ENCODE measurements around the gene DAZAP1.

The DAZAP1 gene

DNA sequence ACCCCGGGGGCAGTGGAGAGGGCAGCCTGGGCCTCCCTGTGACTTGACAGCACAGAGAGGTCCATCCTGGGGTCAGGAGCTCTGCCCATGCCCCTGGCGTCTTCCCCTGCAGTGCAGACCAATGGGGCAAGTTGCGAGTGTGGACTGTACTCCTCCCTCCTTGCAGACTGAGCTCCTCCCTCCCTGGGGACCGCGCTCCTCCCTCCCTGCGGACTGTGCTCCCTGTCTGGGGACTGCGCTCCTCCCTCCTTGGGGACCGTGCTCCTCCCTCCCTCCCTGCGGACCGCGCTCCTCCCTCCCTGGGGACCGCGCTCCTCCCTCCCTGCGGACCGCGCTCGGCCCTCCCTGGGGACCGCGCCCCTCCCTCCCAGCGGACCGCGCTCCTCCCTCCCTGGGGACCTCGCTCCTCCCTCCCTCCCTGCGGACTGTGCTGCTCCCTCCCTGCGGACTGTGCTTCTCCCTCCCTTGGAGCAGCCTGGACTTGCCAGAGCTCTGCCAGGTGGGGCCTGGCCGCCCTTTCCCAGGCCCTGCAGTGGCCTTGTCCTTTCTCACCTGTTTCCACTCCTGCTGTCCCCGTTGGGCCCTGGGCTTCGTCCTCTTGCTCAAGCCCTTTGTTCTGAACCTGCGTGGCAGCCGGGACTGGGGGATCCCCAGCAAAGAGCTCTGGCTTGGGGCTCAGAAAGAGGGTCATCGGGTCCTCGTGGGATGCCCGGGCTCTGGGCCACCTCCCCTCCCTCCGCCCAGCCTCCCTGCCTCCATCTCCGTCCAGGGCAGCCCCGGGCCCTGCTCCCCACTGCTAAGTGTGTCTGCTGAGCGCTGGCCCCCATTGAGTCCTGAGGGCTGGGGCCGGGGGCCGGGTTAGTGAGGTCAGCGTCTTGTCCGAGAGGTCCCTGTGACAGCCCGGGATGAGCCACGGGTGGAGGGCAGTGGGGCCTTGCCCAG, 12.9 kb upstream of the DAZAP1 start:
- no peak for ATAC-seq

- no peak for ATAC-seq
Measured at GRCh38 chr19:1395194-1396018, 12.0 kb upstream of the DAZAP1 start.

DNA sequence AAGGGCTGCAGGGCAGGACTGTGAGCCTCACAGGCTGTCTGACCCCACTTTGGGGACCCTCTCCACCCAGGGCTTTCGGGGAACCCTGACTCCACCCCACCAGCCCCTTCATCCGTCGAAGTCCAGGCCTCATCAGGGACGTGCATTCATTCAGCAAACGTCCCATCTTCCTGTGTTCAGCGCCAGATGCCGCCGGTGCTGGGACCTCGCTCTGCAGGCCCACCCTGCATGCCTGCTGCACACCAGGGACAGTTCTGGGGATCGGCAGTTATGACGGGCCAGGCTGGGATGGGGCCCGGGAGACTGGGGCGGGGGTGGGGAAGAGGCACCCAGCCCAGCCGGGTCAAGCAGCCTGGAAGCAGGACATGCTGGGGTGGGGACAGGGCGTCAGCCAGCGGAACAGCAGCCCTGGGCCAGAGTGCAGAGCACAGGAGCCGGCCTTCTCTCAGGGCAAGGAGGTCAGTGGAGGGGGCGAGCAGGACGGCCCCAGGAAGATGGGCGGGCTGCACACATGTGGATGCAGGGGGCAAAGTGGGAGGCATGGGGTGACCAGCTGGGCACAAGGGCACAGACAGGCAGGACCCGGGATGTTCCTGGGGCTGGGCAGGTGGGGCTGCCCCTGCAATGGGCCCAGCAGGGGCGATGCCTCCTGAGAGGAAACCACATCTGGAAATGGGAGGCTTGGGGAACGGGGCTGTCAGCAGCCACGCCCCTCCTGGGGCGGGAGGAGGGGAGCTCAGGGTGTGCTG, 11.2 kb upstream of the DAZAP1 start:
- no peak for ATAC-seq

- ATAC-seq = no peak
Measured at GRCh38 chr19:1396768-1397679, 10.4 kb upstream of the DAZAP1 start.

DNA sequence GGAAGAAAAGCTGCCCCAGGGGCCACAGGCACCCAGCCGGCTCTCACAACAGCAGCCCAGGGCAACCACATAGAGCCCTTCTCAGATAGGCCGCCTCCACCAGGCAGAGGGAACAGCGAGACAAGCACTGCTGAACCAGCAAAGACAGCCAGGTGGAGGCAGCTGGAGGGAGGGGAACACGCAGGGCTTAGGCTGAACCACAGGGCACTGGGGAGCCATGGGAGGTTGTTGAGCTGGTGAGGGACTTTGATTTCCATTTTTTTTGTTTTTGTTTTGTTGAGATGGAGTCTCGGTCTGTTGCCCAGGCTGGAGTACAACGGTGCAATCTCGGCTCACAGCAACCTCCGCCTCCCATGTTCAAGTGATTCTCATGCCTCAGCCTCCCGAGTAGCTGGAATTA, 9.5 kb upstream of the DAZAP1 start:
- no peak for ATAC-seq

- no peak for ATAC-seq
Measured at GRCh38 chr19:1399079-1399478, 8.3 kb upstream of the DAZAP1 start.

DNA sequence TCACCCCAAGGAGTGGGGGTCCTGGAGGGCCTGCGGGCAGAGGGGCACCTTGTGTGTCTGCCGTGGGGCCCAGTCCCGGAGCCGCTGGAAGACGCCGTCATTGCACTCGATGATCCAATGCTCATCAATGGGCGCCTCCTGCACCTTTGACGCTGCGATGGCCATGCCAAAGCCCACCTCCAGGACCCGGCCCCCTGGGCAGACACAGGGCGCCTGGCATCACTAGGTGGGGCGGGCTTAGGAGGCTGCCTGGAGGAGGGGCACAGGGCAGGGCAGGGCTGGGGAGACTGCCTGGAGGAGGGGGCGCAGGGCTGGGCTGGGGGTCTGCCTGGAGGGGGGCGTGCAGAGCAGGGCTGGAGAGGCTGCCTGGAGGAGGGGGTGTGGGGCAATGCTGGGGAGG, 7.6 kb upstream of the DAZAP1 start:
- no peak for ATAC-seq

DNA sequence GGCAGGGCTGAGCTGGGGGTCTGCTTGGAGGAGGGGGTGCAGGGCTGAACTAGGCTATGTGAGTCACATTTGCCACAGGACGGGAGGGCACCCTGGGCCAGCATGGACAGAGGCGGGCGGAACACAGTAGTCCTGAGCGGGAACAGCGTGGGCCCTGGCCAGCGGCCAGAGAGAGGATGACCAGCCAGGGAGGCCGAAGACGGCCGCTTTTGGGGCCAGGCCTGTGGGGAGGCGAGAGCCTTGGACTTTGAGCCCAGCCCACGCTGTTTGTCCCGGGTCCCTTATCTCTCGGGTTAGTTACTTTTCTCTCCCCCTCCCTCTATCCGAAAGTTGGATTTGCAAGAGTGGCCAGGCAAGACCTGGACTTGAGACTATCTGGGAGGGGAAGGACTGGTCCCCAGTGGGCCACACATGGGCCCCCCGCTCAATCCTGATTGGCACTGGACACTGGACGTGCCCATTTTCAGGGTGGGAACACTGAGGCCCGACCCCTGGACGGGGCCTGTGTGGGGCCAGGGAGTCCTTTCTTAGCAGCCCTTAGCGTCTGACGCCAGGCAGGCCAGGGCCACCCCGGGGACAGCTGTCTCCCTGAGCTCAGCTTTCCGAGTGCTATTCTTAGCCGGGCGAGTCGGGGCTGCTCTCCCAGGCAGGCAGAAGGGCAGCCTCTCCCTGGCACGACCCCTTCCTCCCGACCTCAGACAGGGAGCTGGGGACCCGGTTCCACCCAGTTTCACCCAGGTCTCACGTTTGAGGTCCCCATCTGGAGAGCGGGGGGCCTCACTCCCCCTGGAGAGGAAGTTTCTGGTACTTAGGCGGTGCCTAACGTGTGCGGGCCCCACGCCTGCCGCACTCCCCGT, 6.9 kb upstream of the DAZAP1 start:
- ATAC-seq = peak in 1 of 2 donors; percentile 2

DNA sequence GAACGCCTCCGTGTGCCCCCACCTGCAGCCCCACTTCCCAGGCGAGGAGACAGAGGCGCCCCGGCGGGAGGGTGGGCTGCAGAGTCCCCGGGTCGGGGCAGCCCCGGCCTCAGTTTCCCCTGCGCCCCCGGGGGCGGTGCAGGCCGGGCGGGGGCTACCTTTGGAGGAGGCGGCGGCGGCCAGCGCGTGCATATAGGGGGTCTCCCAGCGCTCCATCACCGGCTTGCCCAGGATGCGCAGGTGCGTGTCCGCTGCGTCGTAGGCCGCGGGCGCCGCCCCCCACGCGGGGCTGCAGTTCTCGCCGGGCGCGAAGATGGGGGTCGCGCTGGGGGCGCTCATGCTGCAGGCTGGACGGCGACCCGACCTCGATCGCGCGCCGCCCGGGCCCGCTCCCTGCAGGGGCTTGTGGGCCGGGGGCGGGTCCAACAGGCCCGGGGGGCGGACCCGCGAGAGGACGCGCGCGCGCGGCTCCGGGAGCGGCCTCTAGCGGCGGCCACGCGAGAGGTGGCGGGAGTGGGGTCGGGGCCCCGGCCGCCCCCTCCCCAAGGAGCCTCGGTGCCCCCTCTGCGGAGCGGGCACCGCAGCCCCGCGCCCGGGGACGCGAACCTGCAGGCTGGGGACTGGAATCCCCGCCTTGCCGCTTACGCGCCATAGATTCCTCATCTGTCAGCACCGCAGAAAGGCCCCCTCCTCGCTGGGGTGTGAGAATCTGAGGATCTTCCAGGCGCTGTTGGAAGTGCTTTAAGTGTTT, 6.1 kb upstream of the DAZAP1 start, which contains the start of gene GAMT:
GAMT (minus strand) TSS at position 405 of the 751 bp plus-strand sequence; CDS start at position 339, 66 bp downstream.
- peak; percentile 75 to 78 for ATAC-seq

GRCh38 chr19:1401889-1402217, 5.5 kb upstream of the DAZAP1 start:
- ATAC-seq = no peak

DNA sequence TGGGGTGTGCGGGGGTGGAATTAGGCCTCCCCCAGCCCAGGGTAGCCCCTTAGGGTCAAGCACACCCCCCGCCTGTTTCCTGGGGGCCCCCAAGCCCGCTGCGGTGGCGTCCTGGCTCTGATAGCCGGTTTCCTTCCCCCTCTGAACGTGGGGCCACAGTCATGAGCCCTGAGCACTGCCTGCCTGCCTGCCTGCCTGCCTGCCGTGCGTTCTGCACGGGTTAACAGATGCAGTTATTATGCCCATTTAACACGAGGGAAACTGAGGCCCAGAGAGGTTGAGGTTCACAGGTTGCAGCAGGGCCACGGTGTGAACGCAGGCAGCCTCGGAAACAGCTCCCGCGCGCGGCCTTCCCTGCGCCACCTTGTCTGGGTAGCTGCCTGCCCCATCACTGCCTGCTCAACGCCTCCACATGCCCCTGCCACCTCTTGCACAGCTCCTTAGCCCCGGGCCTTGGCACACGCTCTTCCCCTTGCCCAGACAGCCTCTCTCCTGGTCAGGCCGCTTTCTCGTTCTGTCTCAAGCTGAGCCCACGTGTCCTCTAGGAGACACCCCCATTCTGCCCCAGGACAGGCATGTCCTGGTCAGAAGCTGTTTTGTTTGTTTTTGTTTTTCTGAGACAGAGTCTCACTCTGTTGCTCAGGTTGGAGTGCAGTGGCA, 4.8 kb upstream of the DAZAP1 start:
- ATAC-seq = no peak

DNA sequence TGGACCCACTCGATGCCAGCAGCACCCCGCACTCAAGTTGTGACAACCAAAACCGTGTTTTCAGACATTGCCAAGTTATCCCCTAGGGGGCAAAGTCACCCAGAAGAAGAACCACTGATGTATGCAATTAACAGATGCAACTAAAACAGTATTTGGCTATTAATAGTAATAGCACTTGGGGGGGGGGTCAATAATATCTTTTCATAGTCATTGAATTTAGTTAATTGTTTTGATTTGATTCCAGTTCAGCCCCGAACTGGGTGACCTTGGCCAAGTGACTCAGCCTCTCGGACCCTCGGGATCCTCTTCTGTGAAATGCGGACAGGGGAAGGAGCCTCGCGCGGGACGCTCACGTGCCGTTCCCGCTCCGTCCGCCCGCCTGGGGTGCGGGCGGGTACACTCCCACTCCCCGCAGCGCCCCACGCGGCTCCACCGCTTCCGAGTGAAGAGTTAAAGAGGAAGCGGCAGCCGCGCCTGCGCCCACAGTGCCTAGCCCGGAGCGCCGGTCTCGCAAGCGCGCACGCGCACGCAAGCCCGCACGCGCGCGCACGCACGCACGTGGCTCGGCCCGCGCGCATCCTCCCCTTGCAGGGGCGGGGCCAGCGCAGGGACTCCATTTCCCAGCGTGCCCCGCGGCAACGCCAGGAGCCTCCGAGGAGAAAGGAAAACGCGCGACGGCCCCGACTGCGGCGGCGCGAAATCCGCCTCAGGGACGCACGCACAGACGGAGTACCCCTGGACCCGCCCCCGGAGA, 435 bp upstream of the DAZAP1 start:
- peak; percentile 83 to 84 for ATAC-seq

DNA sequence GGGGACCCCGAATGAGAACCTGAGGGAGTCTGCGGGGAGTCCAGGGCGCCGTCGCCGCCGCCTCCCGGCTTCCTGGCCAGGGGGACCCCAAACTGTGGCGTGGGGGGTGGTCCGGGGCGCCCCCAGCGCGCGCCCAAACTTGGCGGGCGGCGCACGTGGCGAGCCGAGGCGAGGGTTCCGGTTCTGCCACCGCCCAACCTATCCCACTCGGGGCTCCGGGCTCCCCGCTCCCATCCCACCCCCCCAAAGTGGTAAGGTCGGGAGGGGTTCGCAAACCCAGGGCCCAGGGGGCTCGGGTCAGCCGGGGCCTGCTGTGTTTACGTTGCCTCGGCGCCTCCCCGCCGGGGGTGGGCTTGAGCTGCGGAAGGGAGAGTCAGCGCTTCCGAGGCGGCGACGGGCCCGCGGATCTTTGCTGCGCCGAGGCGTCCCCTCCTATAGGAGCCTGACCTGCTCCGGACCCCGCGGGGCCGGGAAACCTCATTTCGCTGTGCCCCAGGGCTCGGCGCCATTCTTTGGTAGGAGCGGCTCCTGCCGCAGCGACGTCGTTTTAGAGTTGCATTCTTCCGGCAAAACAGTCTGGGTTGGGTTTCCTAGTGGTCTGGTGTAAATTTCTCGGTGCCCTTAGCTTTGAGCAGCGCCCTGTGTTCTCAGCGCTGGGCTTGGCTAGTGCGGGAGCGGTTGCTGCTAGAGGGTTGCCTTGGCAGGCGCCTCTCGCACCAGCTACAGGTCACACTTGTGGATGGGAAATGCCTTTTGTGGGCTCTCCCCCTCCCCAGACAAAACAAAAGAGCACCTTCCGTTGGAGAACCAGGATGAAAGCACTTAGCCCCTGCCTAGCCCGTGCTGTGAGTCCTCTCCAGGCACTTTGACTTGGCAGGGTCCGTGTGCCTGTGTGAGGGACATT, 1.2 kb downstream of the DAZAP1 start:
- peak; percentile 8 to 17 for ATAC-seq

- ATAC-seq = no peak
Measured at GRCh38 chr19:1409204-1410005, 2.0 kb downstream of the DAZAP1 start.

DNA sequence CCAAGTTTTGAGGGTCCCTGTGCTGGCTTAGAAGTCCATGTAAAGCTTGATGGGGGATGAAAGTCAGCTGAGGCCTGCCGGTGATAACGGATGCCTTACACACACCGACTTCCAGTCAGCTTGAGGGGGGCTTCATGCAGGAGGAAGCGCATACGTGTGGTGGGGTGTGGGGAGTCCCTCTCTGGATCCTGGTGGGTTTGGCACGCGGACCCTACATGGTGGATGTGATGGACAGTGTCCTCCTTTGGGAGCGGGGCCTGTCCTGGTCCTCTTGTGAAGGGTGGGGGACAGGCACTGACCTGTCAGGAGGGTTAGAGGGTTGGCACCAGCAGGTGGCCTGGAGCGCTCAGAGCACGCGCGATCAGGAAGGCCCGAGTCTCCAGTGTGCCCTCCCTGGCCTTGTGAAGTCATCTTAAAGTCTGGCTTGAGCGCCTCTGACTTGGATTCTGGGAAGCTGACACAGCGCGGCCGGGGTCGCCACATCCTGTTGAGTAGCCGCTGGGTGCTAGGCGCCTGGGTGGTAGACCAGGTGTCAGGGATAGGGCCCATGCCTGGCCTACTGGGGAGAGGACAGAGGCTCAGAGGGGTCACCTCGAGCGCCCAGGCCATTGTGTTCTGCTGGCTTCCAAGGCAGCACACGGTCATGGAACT, 2.9 kb downstream of the DAZAP1 start:
- no peak for ATAC-seq

GRCh38 chr19:1410789-1411188, 3.4 kb downstream of the DAZAP1 start:
- no peak for ATAC-seq

Measured in activated CD4-positive, CD25-positive, alpha-beta regulatory T cell treated with anti-CD3 and anti-CD28 coated beads, Interleukin-2, amount 50 U/mL, for 24 hours (primary cell).